ENCODE results near the gene DUSP2.

Gene DUSP2

GRCh38 chr2:96137321-96138178, 7.7 kb downstream of the DUSP2 start:
- TF ChIP-seq CTCF (IDR thresholded peaks at IDR 0.05; ENCODE audit: low read length) (no peak), EZH2phosphoT487 (IDR thresholded peaks at IDR 0.05; ENCODE audit: low read length) (no peak), EZH2 (optimal IDR thresholded peaks at IDR 0.05; ENCODE audit: low read depth, low read length) (no peak)
- Histone ChIP-seq H3K27me3 (replicated peaks; ENCODE audit: insufficient read depth, low read length) (peaks cover 23% of the 10 kb centered on the region; the same call in 1 of the 2 replicates), H2AFZ (ENCODE audit: low read length) (no peak overlapping the region), H3K4me1 (ENCODE audit: low read length) (peaks cover 5% of the 10 kb centered on the region; the same call in 1 of the 2 replicates), H3F3A (ENCODE audit: insufficient read depth, low read length) (no peaks in the 10 kb centered on the region), H3K4me3 (ENCODE audit: low read length) (no peak overlapping the region), H3K4me2 (ENCODE audit: low read depth, low read length) (no peak overlapping the region), H3K9me3 (replicated peaks; ENCODE audit: insufficient read depth, low read length) (no peaks in the 10 kb centered on the region), H3K27ac (ENCODE audit: low read length) (no peak overlapping the region), H3K36me3 (replicated peaks; ENCODE audit: insufficient read depth, low read length) (no peaks in the 10 kb centered on the region), H3K9me2 (replicated peaks; ENCODE audit: insufficient read depth, low read length) (no peaks in the 10 kb centered on the region), H4K20me1 (ENCODE audit: insufficient read depth, low read length) (no peaks in the 10 kb centered on the region), H3K9ac (ENCODE audit: low read length) (no peak overlapping the region), H3K79me2 (ENCODE audit: low read length) (no peaks in the 10 kb centered on the region)
- DNase-seq = no peak

GRCh38 chr2:96136129-96136720, 9.0 kb downstream of the DUSP2 start:
- Histone ChIP-seq H2AFZ (ENCODE audit: low read length) (no peak overlapping the region), H3K9me3 (replicated peaks; ENCODE audit: insufficient read depth, low read length) (no peaks in the 10 kb centered on the region), H3K4me1 (ENCODE audit: low read length) (peaks cover 15% of the 10 kb centered on the region), H3F3A (ENCODE audit: insufficient read depth, low read length) (peaks cover 7% of the 10 kb centered on the region), H3K79me2 (ENCODE audit: low read length) (no peaks in the 10 kb centered on the region), H3K36me3 (replicated peaks; ENCODE audit: insufficient read depth, low read length) (no peaks in the 10 kb centered on the region), H3K4me2 (ENCODE audit: low read depth, low read length) (no peak overlapping the region), H3K27me3 (replicated peaks; ENCODE audit: insufficient read depth, low read length) (peaks cover 23% of the 10 kb centered on the region; the same call in 1 of the 2 replicates), H3K4me3 (ENCODE audit: low read length) (no peak overlapping the region), H3K27ac (ENCODE audit: low read length) (no peak overlapping the region), H4K20me1 (ENCODE audit: insufficient read depth, low read length) (no peaks in the 10 kb centered on the region), H3K9ac (ENCODE audit: low read length) (no peak overlapping the region), H3K9me2 (replicated peaks; ENCODE audit: insufficient read depth, low read length) (no peaks in the 10 kb centered on the region)
- no peak for TF ChIP-seq EZH2phosphoT487 (IDR thresholded peaks at IDR 0.05; ENCODE audit: low read length)
- no peak for TF ChIP-seq EZH2 (optimal IDR thresholded peaks at IDR 0.05; ENCODE audit: low read depth, low read length)
- TF ChIP-seq CTCF (IDR thresholded peaks at IDR 0.05; ENCODE audit: low read length) = no peak
- no peak for DNase-seq

GRCh38 chr2:96135621-96136020, 9.6 kb downstream of the DUSP2 start:
- Histone ChIP-seq H3K4me3 (ENCODE audit: low read length) (no peak overlapping the region), H2AFZ (ENCODE audit: low read length) (no peak overlapping the region), H3K27ac (ENCODE audit: low read length) (no peak overlapping the region), H3K36me3 (replicated peaks; ENCODE audit: insufficient read depth, low read length) (no peaks in the 10 kb centered on the region), H3K9ac (ENCODE audit: low read length) (no peak overlapping the region), H3K79me2 (ENCODE audit: low read length) (no peaks in the 10 kb centered on the region), H3K27me3 (replicated peaks; ENCODE audit: insufficient read depth, low read length) (peaks cover 23% of the 10 kb centered on the region; the same call in 1 of the 2 replicates), H3F3A (ENCODE audit: insufficient read depth, low read length) (peaks cover 13% of the 10 kb centered on the region), H4K20me1 (ENCODE audit: insufficient read depth, low read length) (no peaks in the 10 kb centered on the region), H3K9me2 (replicated peaks; ENCODE audit: insufficient read depth, low read length) (no peaks in the 10 kb centered on the region), H3K4me2 (ENCODE audit: low read depth, low read length) (no peak overlapping the region), H3K9me3 (replicated peaks; ENCODE audit: insufficient read depth, low read length) (no peaks in the 10 kb centered on the region), H3K4me1 (ENCODE audit: low read length) (peaks cover 20% of the 10 kb centered on the region)
- no peak for DNase-seq
- no peak for TF ChIP-seq CTCF (IDR thresholded peaks at IDR 0.05; ENCODE audit: low read length)
- no peak for TF ChIP-seq EZH2phosphoT487 (IDR thresholded peaks at IDR 0.05; ENCODE audit: low read length)
- no peak for TF ChIP-seq EZH2 (optimal IDR thresholded peaks at IDR 0.05; ENCODE audit: low read depth, low read length)
